HG02973 (cell line): ENCODE results near the gene PCDHGA1.

ENCODE experiments used
- ATAC-seq: cut with Tn5 transposase; IDR thresholded peaks from one replicate; pipeline ENCODE4 v1.9.1; 2021; ENCODE audit warnings: moderate library complexity; ENCODE audit not compliant: unreplicated experiment

PCDHGA1 gene

DNA sequence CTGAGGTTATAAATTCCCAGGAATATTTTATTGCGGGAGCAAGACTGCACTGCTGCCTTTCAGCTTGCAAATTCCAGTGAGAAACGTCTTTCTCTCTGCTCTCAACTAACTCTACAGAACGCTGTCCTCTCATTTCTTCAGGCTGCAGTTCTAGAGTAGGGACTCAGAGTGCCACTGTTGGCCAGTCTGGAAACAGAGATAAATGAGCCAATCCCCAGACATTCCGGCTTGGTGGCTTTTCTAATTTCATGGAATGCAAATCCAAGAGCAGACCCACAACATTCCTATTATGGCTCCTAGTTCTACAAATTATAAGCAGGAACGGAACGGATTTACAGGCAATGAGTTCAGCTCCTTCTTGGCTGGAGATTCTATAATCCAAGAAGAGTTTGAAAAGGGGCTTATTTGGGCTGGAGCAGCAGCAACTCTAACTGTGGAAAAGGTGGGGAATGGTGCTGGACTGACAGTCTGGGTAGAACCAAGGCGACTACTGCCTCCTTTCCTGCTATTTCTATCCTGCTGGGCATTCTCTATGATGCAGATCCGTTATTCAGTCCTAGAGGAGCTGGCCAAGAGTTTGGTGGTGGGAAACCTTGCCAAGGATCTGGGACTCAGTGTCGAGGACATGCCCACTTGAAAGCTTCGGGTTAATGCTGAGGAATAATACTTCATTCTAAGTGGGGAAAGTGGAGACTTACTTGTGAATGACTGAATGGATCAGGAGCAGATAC lies 109.3 kb downstream of the PCDHGA1 start:
- no peak for ATAC-seq

DNA sequence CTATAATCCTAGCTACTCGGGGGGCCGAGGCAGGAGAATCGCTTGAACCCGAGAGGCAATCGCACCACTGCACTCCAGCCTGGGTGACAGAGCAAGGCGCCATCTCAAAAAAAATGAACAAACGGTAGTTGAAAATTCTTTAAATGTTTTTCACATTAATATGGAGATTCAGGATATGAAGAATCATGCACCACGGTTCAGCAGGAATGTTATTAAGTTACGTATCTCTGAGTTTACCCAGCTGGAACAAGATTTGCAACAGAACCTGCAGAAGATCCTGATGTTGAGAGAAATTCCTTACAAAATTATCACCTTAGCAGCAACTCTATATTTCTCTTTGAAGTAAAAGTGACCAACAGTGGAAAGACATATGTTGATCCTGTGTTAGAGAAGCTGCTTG lies 110.0 kb downstream of the PCDHGA1 start:
- no peak for ATAC-seq

DNA sequence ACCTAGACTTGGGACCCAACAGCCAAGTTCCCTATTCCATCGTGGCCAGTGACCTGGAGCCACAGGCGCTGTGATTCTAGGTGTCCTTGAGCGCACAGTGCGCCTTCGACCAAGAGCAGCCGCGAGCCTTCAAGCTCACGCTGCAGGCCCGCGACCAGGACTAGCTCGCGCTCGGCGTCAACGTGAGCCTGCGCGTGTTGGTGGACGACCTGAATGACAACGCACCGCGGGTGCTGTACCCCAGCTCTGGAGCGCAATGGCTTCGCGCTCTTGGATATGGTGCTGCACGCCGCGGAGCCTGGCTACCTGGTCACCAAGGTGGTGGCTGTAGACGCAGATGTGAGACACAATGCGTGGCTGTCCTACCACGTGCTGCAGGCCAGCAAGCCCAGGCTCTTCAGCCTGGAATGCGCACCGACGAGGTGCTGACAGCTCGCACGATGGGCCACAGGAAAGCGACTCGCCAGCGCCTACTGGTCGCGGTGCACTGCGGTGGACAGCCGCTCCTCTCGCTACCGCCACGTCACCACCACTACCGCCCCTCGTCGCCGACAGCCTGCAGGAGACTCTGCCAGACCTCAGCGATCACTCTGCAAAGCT lies 111.4 kb downstream of the PCDHGA1 start:
- ATAC-seq, result no peak

DNA sequence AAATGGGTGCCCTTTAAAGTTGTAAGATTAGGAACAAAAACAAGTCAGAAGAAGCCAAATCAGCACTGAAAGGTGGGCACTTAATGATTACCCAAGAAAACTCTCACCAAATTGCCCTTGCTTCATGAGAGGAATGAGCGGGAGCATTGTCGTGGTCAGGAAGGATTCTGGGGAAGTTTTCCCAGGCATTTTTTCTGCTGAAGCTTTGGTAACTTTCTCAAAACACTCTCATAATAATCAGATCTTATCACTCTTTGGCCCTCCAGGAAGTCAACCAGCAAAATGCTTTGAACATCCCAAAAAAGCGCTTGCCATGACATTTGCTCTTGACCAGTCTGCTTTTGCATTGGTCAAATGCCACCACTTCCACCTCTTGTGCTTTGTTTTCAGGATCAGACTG lies 135.0 kb downstream of the PCDHGA1 start:
- ATAC-seq, result no peak

DNA sequence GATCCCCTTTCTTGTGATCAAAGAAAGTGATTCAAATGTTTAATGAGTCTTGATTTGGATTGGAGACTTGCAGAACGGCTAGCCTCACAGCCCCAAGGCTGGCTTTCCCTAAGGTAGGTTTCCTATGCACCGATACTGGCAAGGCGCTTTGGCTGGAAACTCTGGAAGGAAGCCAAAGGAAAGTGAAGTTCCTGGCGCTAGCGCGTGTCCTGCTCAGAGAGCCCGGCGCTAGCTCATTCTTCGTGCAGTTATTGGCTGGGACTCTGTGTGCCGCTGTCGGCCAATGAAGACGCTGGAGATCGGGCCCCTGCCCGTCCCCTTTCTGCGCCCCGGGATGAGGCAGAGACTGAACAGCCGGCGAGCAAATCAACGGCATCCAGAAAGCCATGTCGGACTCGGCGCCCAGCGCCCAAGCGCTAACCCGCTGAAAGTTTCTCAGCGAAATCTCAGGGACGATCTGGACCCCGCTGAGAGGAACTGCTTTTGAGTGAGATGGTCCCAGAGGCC lies 145.4 kb downstream of the PCDHGA1 start, which contains the start of gene PCDHGC3:
Gene PCDHGC3, plus strand, starts transcription at position 342 of the 507 bp plus-strand sequence. Its CDS starts 151 bp downstream, at position 493.
- peak; percentile 99 for ATAC-seq

DNA sequence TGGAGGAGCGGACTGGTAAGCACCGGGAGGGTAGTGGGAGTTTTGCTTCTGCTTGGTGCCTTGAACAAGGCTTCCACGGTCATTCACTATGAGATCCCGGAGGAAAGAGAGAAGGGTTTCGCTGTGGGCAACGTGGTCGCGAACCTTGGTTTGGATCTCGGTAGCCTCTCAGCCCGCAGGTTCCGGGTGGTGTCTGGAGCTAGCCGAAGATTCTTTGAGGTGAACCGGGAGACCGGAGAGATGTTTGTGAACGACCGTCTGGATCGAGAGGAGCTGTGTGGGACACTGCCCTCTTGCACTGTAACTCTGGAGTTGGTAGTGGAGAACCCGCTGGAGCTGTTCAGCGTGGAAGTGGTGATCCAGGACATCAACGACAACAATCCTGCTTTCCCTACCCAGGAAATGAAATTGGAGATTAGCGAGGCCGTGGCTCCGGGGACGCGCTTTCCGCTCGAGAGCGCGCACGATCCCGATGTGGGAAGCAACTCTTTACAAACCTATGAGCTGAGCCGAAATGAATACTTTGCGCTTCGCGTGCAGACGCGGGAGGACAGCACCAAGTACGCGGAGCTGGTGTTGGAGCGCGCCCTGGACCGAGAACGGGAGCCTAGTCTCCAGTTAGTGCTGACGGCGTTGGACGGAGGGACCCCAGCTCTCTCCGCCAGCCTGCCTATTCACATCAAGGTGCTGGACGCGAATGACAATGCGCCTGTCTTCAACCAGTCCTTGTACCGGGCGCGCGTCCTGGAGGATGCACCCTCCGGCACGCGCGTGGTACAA lies 146.0 kb downstream of the PCDHGA1 start:
- peak; percentile 18 for ATAC-seq

DNA sequence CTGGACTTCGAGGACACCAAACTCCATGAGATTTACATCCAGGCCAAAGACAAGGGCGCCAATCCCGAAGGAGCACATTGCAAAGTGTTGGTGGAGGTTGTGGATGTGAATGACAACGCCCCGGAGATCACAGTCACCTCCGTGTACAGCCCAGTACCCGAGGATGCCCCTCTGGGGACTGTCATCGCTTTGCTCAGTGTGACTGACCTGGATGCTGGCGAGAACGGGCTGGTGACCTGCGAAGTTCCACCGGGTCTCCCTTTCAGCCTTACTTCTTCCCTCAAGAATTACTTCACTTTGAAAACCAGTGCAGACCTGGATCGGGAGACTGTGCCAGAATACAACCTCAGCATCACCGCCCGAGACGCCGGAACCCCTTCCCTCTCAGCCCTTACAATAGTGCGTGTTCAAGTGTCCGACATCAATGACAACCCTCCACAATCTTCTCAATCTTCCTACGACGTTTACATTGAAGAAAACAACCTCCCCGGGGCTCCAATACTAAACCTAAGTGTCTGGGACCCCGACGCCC lies 146.8 kb downstream of the PCDHGA1 start:
- no peak for ATAC-seq

DNA sequence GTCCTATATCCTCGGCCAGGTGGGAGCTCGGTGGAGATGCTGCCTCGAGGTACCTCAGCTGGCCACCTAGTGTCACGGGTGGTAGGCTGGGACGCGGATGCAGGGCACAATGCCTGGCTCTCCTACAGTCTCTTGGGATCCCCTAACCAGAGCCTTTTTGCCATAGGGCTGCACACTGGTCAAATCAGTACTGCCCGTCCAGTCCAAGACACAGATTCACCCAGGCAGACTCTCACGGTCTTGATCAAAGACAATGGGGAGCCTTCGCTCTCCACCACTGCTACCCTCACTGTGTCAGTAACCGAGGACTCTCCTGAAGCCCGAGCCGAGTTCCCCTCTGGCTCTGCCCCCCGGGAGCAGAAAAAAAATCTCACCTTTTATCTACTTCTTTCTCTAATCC lies 147.5 kb downstream of the PCDHGA1 start:
- no peak for ATAC-seq

DNA sequence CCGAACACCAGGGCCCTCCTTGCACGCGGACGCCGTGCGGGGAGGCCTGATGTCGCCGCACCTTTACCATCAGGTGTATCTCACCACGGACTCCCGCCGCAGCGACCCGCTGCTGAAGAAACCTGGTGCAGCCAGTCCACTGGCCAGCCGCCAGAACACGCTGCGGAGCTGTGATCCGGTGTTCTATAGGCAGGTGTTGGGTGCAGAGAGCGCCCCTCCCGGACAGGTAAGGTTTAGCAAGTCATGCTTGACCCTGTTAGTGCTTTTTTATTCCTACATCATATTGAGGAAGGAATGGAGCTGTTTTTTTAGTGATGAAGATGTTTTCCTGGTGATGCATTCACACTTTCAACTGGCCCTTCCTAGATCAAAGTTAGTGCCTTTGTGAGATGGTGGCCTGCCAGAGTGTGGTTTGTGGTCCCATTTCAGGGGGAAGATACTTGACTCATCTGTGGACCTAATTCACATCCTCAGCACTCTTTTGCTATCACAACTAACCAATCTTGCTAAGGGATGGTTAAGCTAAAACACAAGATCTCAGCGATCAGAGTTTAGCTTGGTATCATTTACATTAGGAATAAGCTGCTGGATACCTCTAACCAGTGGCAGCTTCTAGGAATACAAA lies 148.1 kb downstream of the PCDHGA1 start:
- no peak for ATAC-seq

DNA sequence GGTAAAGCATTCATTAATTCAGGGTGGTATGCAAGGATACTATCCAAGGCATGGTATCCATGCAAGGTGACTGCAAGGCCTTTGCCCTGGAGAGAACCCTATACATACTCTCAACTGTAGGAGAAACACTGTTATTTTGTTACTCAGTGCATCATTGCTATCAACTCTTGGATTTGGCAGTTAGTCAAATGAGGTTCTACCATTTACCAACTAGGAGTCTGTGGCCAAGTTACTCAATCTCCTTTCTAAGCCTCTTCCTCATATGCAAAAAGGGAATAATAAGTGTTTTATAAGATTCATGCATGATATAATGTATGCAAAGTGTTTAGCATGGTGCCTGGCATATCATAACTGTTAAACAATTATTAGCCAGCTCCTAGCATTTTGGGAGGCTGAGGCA lies 149.5 kb downstream of the PCDHGA1 start:
- ATAC-seq, result no peak

DNA sequence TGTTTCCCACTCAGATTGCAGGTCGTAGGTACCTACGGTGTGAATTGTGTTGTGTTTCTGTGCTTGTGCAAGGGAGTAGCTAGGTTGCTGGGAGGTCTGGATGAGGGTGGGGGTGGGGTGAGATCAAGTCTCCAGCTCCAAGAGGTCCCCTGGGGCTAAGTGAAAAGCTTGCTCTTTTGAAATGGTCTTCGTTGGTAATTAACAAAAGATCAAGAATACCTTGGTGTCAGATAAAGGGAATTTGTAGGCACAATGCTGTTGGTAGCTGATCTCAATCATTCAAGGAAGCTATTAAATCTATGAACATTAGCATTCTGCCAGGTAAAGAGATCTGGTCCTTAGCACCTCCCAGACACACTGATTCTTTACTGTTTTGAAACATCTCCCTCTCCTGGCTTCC lies 153.6 kb downstream of the PCDHGA1 start:
- ATAC-seq, result no peak

DNA sequence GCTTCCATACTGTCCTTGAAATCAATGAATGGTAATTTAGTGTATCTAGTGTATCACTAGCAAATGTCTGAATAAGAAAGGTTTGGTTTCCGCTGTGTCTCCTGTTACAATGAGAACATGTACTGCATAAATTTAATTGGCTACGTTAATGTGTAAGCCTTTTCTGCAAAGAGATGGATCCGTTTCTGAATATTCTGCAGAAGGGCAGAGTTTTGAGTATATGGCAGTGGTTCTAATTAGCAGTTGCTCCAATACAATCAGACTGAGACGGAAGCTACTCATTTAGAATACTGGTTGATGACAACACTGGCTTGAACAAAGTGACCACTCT lies 154.0 kb downstream of the PCDHGA1 start:
- ATAC-seq, result no peak

DNA sequence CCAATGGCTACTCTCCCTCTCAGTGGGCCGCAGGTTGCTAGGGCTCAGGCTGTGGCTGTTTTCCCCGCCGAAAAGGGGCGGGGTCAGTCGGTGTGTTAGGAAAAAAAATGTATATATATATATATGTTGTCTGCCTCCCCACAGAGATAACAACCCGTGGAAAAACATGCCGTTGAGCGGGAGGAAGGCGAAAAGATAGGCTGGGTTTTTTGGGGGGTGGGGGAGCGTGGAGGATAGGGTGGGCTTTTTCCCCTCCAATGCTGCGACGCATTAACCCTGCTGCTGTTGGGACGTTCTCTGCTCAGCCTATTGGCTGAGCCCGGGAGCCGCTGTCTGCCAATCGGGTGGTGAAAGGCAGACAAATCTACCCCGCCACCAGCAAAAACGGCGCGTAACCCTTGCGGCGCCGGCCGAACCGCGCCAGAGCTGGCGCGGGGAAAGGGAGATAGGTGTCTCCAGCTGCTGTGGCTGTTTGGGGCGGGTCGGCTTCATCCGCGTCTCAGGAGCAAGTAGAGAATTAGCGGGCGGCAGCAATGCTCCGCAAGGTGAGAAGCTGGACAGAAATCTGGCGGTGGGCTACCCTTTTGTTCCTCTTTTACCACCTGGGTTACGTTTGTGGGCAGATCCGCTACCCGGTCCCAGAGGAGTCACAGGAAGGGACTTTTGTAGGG lies 154.5 kb downstream of the PCDHGA1 start, which contains the start of gene PCDHGC4:
Gene PCDHGC4, plus strand, starts transcription at position 390 of the 671 bp plus-strand sequence. Its CDS starts 144 bp downstream, at position 534.
- ATAC-seq, result no peak

DNA sequence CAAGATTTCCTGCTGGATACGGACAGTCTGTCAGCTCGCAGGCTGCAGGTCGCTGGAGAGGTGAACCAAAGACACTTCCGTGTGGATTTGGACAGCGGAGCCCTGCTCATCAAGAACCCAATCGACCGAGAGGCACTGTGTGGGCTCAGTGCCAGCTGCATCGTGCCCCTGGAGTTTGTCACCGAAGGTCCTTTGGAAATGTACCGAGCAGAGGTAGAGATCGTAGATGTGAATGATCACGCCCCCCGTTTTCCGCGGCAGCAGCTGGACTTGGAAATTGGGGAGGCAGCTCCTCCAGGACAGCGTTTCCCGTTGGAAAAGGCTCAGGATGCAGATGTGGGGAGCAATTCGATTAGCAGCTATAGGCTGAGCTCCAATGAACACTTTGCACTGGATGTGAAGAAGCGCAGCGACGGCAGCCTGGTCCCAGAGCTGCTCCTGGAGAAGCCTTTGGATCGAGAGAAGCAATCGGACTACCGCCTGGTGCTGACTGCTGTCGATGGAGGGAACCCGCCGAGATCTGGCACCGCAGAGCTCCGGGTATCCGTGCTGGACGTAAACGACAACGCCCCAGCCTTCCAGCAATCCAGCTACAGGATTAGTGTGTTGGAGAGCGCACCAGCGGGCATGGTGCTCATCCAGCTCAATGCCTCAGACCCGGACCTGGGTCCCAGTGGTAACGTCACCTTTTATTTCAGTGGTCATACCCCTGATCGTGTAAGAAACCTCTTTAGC lies 155.2 kb downstream of the PCDHGA1 start:
- ATAC-seq, result no peak

DNA sequence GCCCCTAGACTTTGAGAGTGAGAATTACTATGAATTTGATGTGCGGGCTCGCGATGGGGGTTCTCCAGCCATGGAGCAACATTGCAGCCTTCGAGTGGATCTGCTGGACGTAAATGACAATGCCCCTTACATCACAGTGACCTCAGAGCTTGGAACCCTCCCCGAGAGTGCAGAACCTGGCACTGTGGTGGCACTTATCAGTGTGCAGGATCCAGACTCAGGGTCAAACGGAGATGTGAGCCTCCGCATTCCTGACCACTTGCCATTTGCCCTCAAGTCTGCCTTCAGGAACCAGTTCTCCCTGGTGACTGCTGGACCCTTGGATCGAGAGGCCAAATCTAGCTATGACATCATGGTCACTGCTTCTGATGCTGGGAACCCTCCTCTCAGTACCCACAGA lies 155.8 kb downstream of the PCDHGA1 start:
- ATAC-seq, result no peak

DNA sequence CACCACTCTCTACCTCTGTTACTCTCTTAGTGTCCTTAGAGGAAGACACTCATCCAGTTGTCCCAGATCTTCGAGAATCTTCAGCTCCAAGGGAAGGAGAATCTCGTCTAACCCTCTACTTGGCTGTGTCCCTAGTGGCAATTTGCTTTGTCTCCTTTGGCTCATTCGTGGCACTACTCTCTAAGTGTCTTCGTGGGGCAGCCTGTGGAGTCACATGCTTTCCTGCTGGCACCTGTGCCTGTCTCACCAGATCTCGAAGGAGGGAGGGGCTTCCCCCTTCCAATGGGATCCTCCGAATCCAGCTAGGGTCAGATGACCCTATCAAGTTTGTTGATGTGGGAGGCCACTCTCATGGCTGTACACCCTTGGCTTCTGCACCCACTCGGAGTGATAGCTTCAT lies 156.8 kb downstream of the PCDHGA1 start:
- no peak for ATAC-seq

DNA sequence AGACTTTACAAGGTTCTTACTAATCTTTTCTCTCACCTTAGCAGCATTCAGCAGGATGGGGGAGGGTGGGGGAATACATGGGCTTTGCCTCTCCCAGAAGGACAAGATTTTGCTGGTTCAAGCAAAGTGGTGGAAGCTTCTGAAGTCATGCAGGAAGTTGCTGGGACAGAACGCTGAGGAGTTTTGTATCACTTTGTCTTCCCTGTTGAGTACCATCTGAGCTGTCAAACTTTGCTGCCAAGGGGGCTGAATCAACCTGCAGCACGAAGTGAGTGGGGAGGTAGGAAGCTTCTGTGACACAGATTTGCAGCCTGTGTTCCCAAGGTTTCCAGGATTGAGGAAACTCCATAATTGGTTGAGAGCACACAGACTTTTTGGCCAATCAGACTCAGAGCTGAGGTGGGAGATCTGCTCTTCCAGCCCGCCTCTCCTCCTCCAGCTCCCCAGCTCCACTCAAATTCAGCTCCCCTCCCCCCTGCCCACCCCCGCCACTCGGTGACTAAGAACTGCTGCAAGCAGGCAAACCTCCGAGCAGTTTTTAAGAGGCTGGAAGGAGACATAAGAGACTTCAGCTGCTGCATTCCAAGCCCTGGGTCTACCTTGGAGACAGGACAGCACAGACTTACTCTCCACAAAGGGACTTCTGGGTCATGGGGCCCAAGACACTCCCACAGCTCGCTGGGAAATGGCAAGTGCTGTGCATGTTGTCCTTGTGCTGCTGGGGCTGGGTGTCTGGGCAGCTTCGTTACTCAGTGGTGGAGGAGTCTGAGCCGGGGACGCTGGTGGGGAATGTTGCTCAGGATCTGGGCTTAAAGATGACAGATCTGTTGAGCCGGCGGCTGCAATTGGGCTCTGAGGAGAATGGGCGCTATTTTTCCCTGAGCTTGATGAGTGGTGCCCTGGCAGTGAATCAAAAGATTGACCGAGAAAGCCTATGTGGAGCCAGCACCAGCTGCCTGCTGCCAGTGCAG lies 158.6 kb downstream of the PCDHGA1 start, which contains the start of gene PCDHGC5:
Gene PCDHGC5, plus strand, starts transcription at position 491 of the 971 bp plus-strand sequence. Its CDS starts 160 bp downstream, at position 651.
- ATAC-seq, result no peak

DNA sequence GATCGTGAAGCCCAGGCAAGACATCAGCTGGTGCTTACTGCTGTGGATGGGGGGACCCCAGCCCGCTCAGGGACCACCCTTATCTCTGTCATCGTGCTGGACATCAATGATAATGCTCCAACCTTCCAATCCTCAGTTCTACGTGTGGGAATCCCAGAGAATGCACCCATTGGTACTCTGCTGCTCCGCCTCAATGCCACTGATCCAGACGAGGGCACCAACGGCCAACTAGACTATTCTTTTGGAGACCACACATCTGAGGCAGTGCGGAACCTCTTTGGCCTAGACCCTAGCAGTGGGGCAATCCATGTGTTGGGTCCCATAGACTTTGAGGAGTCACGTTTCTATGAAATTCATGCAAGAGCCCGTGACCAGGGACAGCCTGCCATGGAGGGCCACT lies 159.5 kb downstream of the PCDHGA1 start:
- ATAC-seq, result no peak
